GM12891 (cell line): Measurements from ENCODE around the gene DPEP1.

ENCODE experiments used
- POLR2A ChIP-seq: IDR thresholded peaks from 2 replicates; pipeline ENCODE4 v1.6.1; 2011; ENCODE audit warnings: low read depth, low read length, control low read depth
- POLR2AphosphoS5 ChIP-seq: IDR thresholded peaks from 2 replicates; pipeline ENCODE4 v1.6.1; 2011; ENCODE audit warnings: low read depth, low read length, control low read depth
- POU2F2 ChIP-seq: IDR thresholded peaks from 2 replicates; pipeline ENCODE4 v1.6.1; 2011; ENCODE audit warnings: low read depth, mild to moderate bottlenecking, control low read depth, low read length, moderate library complexity
- SPI1 ChIP-seq: IDR thresholded peaks from 2 replicates; pipeline ENCODE4 v1.6.1; 2011; ENCODE audit warnings: low read depth, low read length, control low read depth
- TAF1 ChIP-seq: IDR thresholded peaks from 2 replicates; pipeline ENCODE4 v1.6.1; 2011; ENCODE audit warnings: low read depth, low read length, control low read depth

- no peak for TF ChIP-seq POLR2A
- TF ChIP-seq POU2F2, result no peak
- TF ChIP-seq POLR2AphosphoS5, result no peak
- no peak for TF ChIP-seq TAF1
- peak; percentile 48; the same call in 1 of the 2 replicates for TF ChIP-seq SPI1
Measured at GRCh38 chr16:89572073-89572484, 41.4 kb upstream of the DPEP1 start.
